ENCODE measurements around the gene DYNC2H1.

DYNC2H1 gene

GRCh38 chr11:103476874-103477273 lies 367.6 kb downstream of the DYNC2H1 start:
- DNase-seq: no peak
- Mint-ChIP-seq H3K4me1 (no peaks in the 10 kb centered on the region), H3K9me3 (no peaks in the 10 kb centered on the region), H3K27ac (no peak overlapping the region), H3K27me3 (no peaks in the 10 kb centered on the region), H3K4me3 (no peak overlapping the region)
- ATAC-seq: peak; percentile 72

- ATAC-seq (no peak), DNase-seq (no peak)
- H3K27ac Mint-ChIP-seq: no peak overlapping the region
- H3K4me1 Mint-ChIP-seq: no peaks in the 10 kb centered on the region
- no peaks in the 10 kb centered on the region for H3K27me3 Mint-ChIP-seq
- H3K9me3 Mint-ChIP-seq: no peaks in the 10 kb centered on the region
- H3K4me3 Mint-ChIP-seq: no peak overlapping the region
Observed at GRCh38 chr11:103480421-103480820, 371.2 kb downstream of the DYNC2H1 start.

- Mint-ChIP-seq H3K27ac (no peak overlapping the region), H3K4me3 (no peak overlapping the region), H3K4me1 (peaks cover 9% of the 10 kb centered on the region), H3K9me3 (no peaks in the 10 kb centered on the region), H3K27me3 (no peaks in the 10 kb centered on the region)
- no peak for ATAC-seq
- no peak for DNase-seq
Observed at GRCh38 chr11:103483996-103484395, 374.8 kb downstream of the DYNC2H1 start.

GRCh38 chr11:103484545-103484944 lies 375.3 kb downstream of the DYNC2H1 start:
- H3K4me3 Mint-ChIP-seq: no peak overlapping the region
- ATAC-seq: no peak
- H3K9me3 Mint-ChIP-seq: no peaks in the 10 kb centered on the region
- H3K27ac Mint-ChIP-seq: no peak overlapping the region
- DNase-seq: no peak
- H3K27me3 Mint-ChIP-seq: no peaks in the 10 kb centered on the region
- H3K4me1 Mint-ChIP-seq: peaks cover 9% of the 10 kb centered on the region

GRCh38 chr11:103486604-103487003 lies 377.4 kb downstream of the DYNC2H1 start:
- peaks cover 9% of the 10 kb centered on the region for H3K4me1 Mint-ChIP-seq
- no peak overlapping the region for H3K4me3 Mint-ChIP-seq
- H3K27me3 Mint-ChIP-seq: peaks cover 3% of the 10 kb centered on the region
- ATAC-seq: no peak
- no peak overlapping the region for H3K27ac Mint-ChIP-seq
- no peak for DNase-seq
- H3K9me3 Mint-ChIP-seq: no peaks in the 10 kb centered on the region

GRCh38 chr11:103487113-103487512 lies 377.9 kb downstream of the DYNC2H1 start:
- H3K4me3 Mint-ChIP-seq: no peak overlapping the region
- no peaks in the 10 kb centered on the region for H3K9me3 Mint-ChIP-seq

GRCh38 chr11:103488031-103488461 lies 378.8 kb downstream of the DYNC2H1 start:
- Mint-ChIP-seq H3K4me1 (peaks cover 9% of the 10 kb centered on the region), H3K9me3 (no peaks in the 10 kb centered on the region), H3K27me3 (peaks cover 6% of the 10 kb centered on the region), H3K27ac (peak overlapping the region; percentile 65 to 70), H3K4me3 (peak overlapping the region in 1 of 2 donors; percentile 14)
- DNase-seq (peak; percentile 5 to 62), ATAC-seq (peak; percentile 95)

More at GRCh38 chr11:103487113-103487512, 377.9 kb downstream of the DYNC2H1 start:
- Mint-ChIP-seq H3K27me3 (peaks cover 6% of the 10 kb centered on the region), H3K27ac (peak overlapping the region in 1 of 2 donors; percentile 11), H3K4me1 (peaks cover 9% of the 10 kb centered on the region)
- ATAC-seq (no peak), DNase-seq (no peak)

GRCh38 chr11:103488579-103488978 lies 379.4 kb downstream of the DYNC2H1 start:
- Mint-ChIP-seq H3K4me3 (peak overlapping the region in 1 of 2 donors; percentile 18), H3K4me1 (peaks cover 9% of the 10 kb centered on the region), H3K27ac (peak overlapping the region; percentile 65 to 70), H3K9me3 (no peaks in the 10 kb centered on the region), H3K27me3 (peaks cover 6% of the 10 kb centered on the region)
- peak; percentile 44 for ATAC-seq
- no peak for DNase-seq

GRCh38 chr11:103491777-103492176 lies 382.6 kb downstream of the DYNC2H1 start:
- Mint-ChIP-seq H3K27ac (peak overlapping the region in 1 of 2 donors; percentile 39), H3K4me3 (no peak overlapping the region), H3K27me3 (peaks cover 15% of the 10 kb centered on the region), H3K4me1 (peaks cover 9% of the 10 kb centered on the region), H3K9me3 (no peaks in the 10 kb centered on the region)
- DNase-seq (no peak), ATAC-seq (no peak)

- ATAC-seq: no peak
- Mint-ChIP-seq H3K4me1 (no peaks in the 10 kb centered on the region), H3K4me3 (no peak overlapping the region), H3K27me3 (peaks cover 15% of the 10 kb centered on the region), H3K9me3 (no peaks in the 10 kb centered on the region), H3K27ac (no peak overlapping the region)
- no peak for DNase-seq
Observed at GRCh38 chr11:103494491-103494890, 385.3 kb downstream of the DYNC2H1 start.

- H3K27ac Mint-ChIP-seq: no peak overlapping the region
- no peak overlapping the region for H3K4me3 Mint-ChIP-seq
- H3K4me1 Mint-ChIP-seq: no peaks in the 10 kb centered on the region
- peaks cover 4 to 8% of the 10 kb centered on the region in 2 donors for H3K9me3 Mint-ChIP-seq
- H3K27me3 Mint-ChIP-seq: peaks cover 9% of the 10 kb centered on the region
- no peak for ATAC-seq
- DNase-seq: no peak
Observed at GRCh38 chr11:103497268-103497667, 388.0 kb downstream of the DYNC2H1 start.

GRCh38 chr11:103499710-103500340 lies 390.6 kb downstream of the DYNC2H1 start:
- Mint-ChIP-seq H3K27me3 (peaks cover 5% of the 10 kb centered on the region), H3K9me3 (peaks cover 4 to 26% of the 10 kb centered on the region in 2 donors), H3K4me3 (no peak overlapping the region), H3K4me1 (no peaks in the 10 kb centered on the region), H3K27ac (no peak overlapping the region)
- ATAC-seq (no peak), DNase-seq (no peak)

GRCh38 chr11:103515283-103515682 lies 406.1 kb downstream of the DYNC2H1 start:
- Mint-ChIP-seq H3K27ac (no peak overlapping the region), H3K27me3 (no peaks in the 10 kb centered on the region), H3K4me1 (no peaks in the 10 kb centered on the region), H3K9me3 (no peaks in the 10 kb centered on the region), H3K4me3 (no peak overlapping the region)
- DNase-seq (no peak), ATAC-seq (no peak)

- no peak for DNase-seq
- Mint-ChIP-seq H3K27ac (no peak overlapping the region), H3K9me3 (no peaks in the 10 kb centered on the region), H3K4me3 (no peak overlapping the region), H3K4me1 (no peaks in the 10 kb centered on the region), H3K27me3 (no peaks in the 10 kb centered on the region)
- no peak for ATAC-seq
Observed at GRCh38 chr11:103520792-103521191, 411.6 kb downstream of the DYNC2H1 start.

- ATAC-seq: no peak
- no peaks in the 10 kb centered on the region for H3K9me3 Mint-ChIP-seq
- no peak overlapping the region for H3K27ac Mint-ChIP-seq
- no peak for DNase-seq
- no peaks in the 10 kb centered on the region for H3K4me1 Mint-ChIP-seq
- no peak overlapping the region for H3K4me3 Mint-ChIP-seq
- H3K27me3 Mint-ChIP-seq: no peaks in the 10 kb centered on the region
Observed at GRCh38 chr11:103525069-103525468, 415.8 kb downstream of the DYNC2H1 start.

GRCh38 chr11:103528046-103528445 lies 418.8 kb downstream of the DYNC2H1 start:
- Mint-ChIP-seq H3K27me3 (peaks cover 12% of the 10 kb centered on the region), H3K9me3 (no peaks in the 10 kb centered on the region), H3K4me3 (no peak overlapping the region), H3K4me1 (no peaks in the 10 kb centered on the region), H3K27ac (no peak overlapping the region)
- ATAC-seq: no peak
- DNase-seq: no peak

GRCh38 chr11:103528596-103528995 lies 419.4 kb downstream of the DYNC2H1 start:
- Mint-ChIP-seq H3K4me3 (no peak overlapping the region), H3K27ac (no peak overlapping the region)

More at GRCh38 chr11:103528596-103528995, 419.4 kb downstream of the DYNC2H1 start:
- DNase-seq (no peak), ATAC-seq (no peak)
- Mint-ChIP-seq H3K4me1 (no peaks in the 10 kb centered on the region), H3K9me3 (no peaks in the 10 kb centered on the region), H3K27me3 (peaks cover 12% of the 10 kb centered on the region)

All from stimulated activated naive CD8-positive, alpha-beta T cell treated with anti-CD3 and anti-CD28 coated beads, Interleukin-15, amount 100 ng/mL, for 72 hours (primary cell).